GM23248 (cell line): ENCODE data around the gene SLC1A2. TPM values are rescaled to one million over a fixed set of nuclear protein-coding genes. Genes with fewer than 3 reads are reported as not detected.

ENCODE experiments used
- DNase-seq: peaks from one replicate; pipeline ENCODE4 v3.0.0-alpha.2; 2015
- H2AFZ ChIP-seq: fragments of 200-600 bp; sonication (generic); 2 replicates; pipeline ENCODE4 v1.6.1; 2016; ENCODE audit warnings: antibody characterized with exemption
- H3F3A ChIP-seq: fragments of 200-600 bp; sonication (generic); 2 replicates; pipeline ENCODE4 v1.6.1; 2016; ENCODE audit warnings: mild to moderate bottlenecking, antibody characterized with exemption, mixed run types; ENCODE audit not compliant: insufficient read depth
- H3K27ac ChIP-seq: fragments of 200-600 bp; sonication (generic); 2 replicates; pipeline ENCODE4 v1.5.1; 2016; ENCODE audit warnings: mild to moderate bottlenecking
- H3K27me3 ChIP-seq: fragments of 200-600 bp; sonication (generic); replicated peaks from 2 replicates; pipeline ENCODE4 v1.6.1; 2016; ENCODE audit warnings: mild to moderate bottlenecking; ENCODE audit not compliant: insufficient read depth
- H3K36me3 ChIP-seq: fragments of 200-600 bp; sonication (generic); 2 replicates; pipeline ENCODE4 v1.6.1; 2016; ENCODE audit warnings: low read depth, mild to moderate bottlenecking
- H3K4me1 ChIP-seq: fragments of 200-600 bp; sonication (generic); 2 replicates; pipeline ENCODE4 v1.6.1; 2016; ENCODE audit warnings: mild to moderate bottlenecking; ENCODE audit not compliant: insufficient read depth
- H3K4me2 ChIP-seq: fragments of 200-600 bp; sonication (generic); one replicate; pipeline ENCODE4 v1.6.1; 2016; ENCODE audit warnings: mild to moderate bottlenecking; ENCODE audit not compliant: unreplicated experiment
- H3K4me3 ChIP-seq: fragments of 200-600 bp; sonication (generic); 2 replicates; pipeline ENCODE4 v1.5.1; 2016; ENCODE audit warnings: mild to moderate bottlenecking
- H3K79me2 ChIP-seq: fragments of 200-600 bp; sonication (generic); 2 replicates; pipeline ENCODE4 v1.6.1; 2016; ENCODE audit warnings: mild to moderate bottlenecking; ENCODE audit not compliant: insufficient read depth
- H3K9ac ChIP-seq: fragments of 200-600 bp; sonication (generic); 2 replicates; pipeline ENCODE4 v1.6.1; 2016; ENCODE audit warnings: mild to moderate bottlenecking
- H3K9me2 ChIP-seq: fragments of 200-600 bp; sonication (generic); 2 replicates; pipeline ENCODE4 v1.6.1; 2016; ENCODE audit warnings: mixed run types, mild to moderate bottlenecking, moderate library complexity; ENCODE audit not compliant: insufficient read depth
- H3K9me3 ChIP-seq: fragments of 200-600 bp; sonication (generic); one replicate; pipeline ENCODE4 v1.6.1; 2017; ENCODE audit warnings: low read depth
- H4K20me1 ChIP-seq: fragments of 200-600 bp; sonication (generic); 2 replicates; pipeline ENCODE4 v1.6.0; 2016; ENCODE audit not compliant: insufficient read depth
- EZH2 ChIP-seq: fragments of 200-600 bp; sonication (generic); IDR thresholded peaks from 2 replicates; pipeline ENCODE4 v1.6.1; 2018; ENCODE audit warnings: antibody characterized with exemption, mild to moderate bottlenecking; ENCODE audit not compliant: insufficient read depth, poor library complexity, severe bottlenecking
- EZH2phosphoT487 ChIP-seq: fragments of 200-600 bp; sonication (generic); IDR thresholded peaks from 2 replicates; pipeline ENCODE4 v1.6.1; 2018; ENCODE audit warnings: antibody characterized with exemption, moderate library complexity, mild to moderate bottlenecking, low read depth; ENCODE audit not compliant: insufficient read depth
- WGBS, 2 experiments: methylation state at CpG; one replicate each; pipeline ENCODE4 v1.1.6; 2015 to 2017; ENCODE audit warnings: low lambda C conversion rate in 2 of 2, low coverage in 1 of 2; ENCODE audit errors: missing lambda C conversion rate in 2 of 2; 5-methylcytosine and 5-hydroxymethylcytosine counted together
- in situ Hi-C: fragments of 300-500 bp; cut with MboI; formaldehyde crosslinking; loops from 2 replicates; pipeline ENCODE4 v1.15.0; 2020
- polyA plus RNA-seq: library from polyadenylated mRNA; unstranded; fragments of >200 nt; fragmentation: Nextera tagmentation; extraction: Ambion mirVana; gene quantifications from 2 replicates; pipeline ENCODE4 v1.2.1, GENCODE V29; 2016
- total RNA-seq: library from RNA; depleted of rRNA; stranded (reverse); fragments of >200 nt; shearing (Covaris generic); gene quantifications from 2 replicates; pipeline ENCODE4 v1.2.3, GENCODE V29; 2014

Gene SLC1A2
- total and polyA plus RNA-seq, 2 experiments from 2014 or later: 0.88 to 1.2 TPM

GRCh38 chr11:35238882-35239281 is 180.5 kb downstream of the SLC1A2 start:
- TF ChIP-seq EZH2phosphoT487: no peak
- no peak for TF ChIP-seq EZH2
- Histone ChIP-seq H3K27me3 (no peaks in the 10 kb centered on the region), H4K20me1 (no peaks in the 10 kb centered on the region), H3F3A (peaks cover 46% of the 10 kb centered on the region), H3K4me1 (peaks cover 30% of the 10 kb centered on the region), H3K9me2 (no peaks in the 10 kb centered on the region), H3K9me3 (no peaks in the 10 kb centered on the region), H2AFZ (no peak overlapping the region), H3K27ac (no peak overlapping the region), H3K9ac (no peak overlapping the region), H3K79me2 (no peaks in the 10 kb centered on the region), H3K4me3 (no peak overlapping the region), H3K36me3 (no peaks in the 10 kb centered on the region), H3K4me2 (no peak overlapping the region)
- WGBS, 2 experiments: 67 to 73% methylated on average over 1 of the region's 1 CpG
- in situ Hi-C loops: no loop called here
- no peak for DNase-seq

- H3K4me3 ChIP-seq: no peak overlapping the region
- no peak overlapping the region for H3K4me2 ChIP-seq
- in situ Hi-C loops: no loop called here
- no peak overlapping the region for H2AFZ ChIP-seq
- no peaks in the 10 kb centered on the region for H3K27me3 ChIP-seq
- no peaks in the 10 kb centered on the region for H4K20me1 ChIP-seq
- DNase-seq: no peak
- no peaks in the 10 kb centered on the region for H3K79me2 ChIP-seq
- no peaks in the 10 kb centered on the region for H3K9me3 ChIP-seq
- WGBS, 2 experiments: 79 to 82% methylated on average over 15 of the region's 15 CpGs
- H3K9ac ChIP-seq: no peak overlapping the region
- H3K4me1 ChIP-seq: peaks cover 30% of the 10 kb centered on the region
- H3K27ac ChIP-seq: no peak overlapping the region
- TF ChIP-seq EZH2 (no peak), EZH2phosphoT487 (no peak)
- H3K9me2 ChIP-seq: no peaks in the 10 kb centered on the region
- H3F3A ChIP-seq: peaks cover 54% of the 10 kb centered on the region
- H3K36me3 ChIP-seq: no peaks in the 10 kb centered on the region
Observed at GRCh38 chr11:35237860-35238715, 181.3 kb downstream of the SLC1A2 start.

GRCh38 chr11:35237351-35237750 is 182.0 kb downstream of the SLC1A2 start:
- 93 to 100% methylated on average over 1 of the region's 1 CpG for WGBS, 2 experiments

GRCh38 chr11:35236667-35237003 is 182.7 kb downstream of the SLC1A2 start:
- Histone ChIP-seq H3K27ac (peak overlapping the region; percentile 51), H3K4me2 (no peak overlapping the region), H3K9me3 (no peaks in the 10 kb centered on the region), H3K36me3 (peaks cover 12% of the 10 kb centered on the region), H4K20me1 (no peaks in the 10 kb centered on the region), H3K4me3 (no peak overlapping the region), H3K9ac (no peak overlapping the region), H3K4me1 (peaks cover 19% of the 10 kb centered on the region), H3F3A (peaks cover 56% of the 10 kb centered on the region), H2AFZ (no peak overlapping the region), H3K9me2 (no peaks in the 10 kb centered on the region), H3K27me3 (no peaks in the 10 kb centered on the region), H3K79me2 (no peaks in the 10 kb centered on the region)
- in situ Hi-C loops: no loop called here
- 35 to 38% methylated on average over 5 of the region's 5 CpGs for WGBS, 2 experiments
- DNase-seq: peak; percentile 80
- no peak for TF ChIP-seq EZH2phosphoT487
- no peak for TF ChIP-seq EZH2

More at GRCh38 chr11:35237351-35237750, 182.0 kb downstream of the SLC1A2 start:
- Histone ChIP-seq H4K20me1 (no peaks in the 10 kb centered on the region), H3K4me2 (no peak overlapping the region), H3K79me2 (no peaks in the 10 kb centered on the region), H3K4me1 (peaks cover 24% of the 10 kb centered on the region), H3K27me3 (no peaks in the 10 kb centered on the region), H3K36me3 (peaks cover 4% of the 10 kb centered on the region; the same call in 1 of the 2 replicates), H3F3A (peaks cover 54% of the 10 kb centered on the region), H3K9me3 (no peaks in the 10 kb centered on the region), H3K9ac (no peak overlapping the region), H2AFZ (no peak overlapping the region), H3K9me2 (no peaks in the 10 kb centered on the region), H3K27ac (no peak overlapping the region), H3K4me3 (no peak overlapping the region)
- TF ChIP-seq EZH2phosphoT487 (no peak), EZH2 (no peak)
- in situ Hi-C loops: no loop called here
- no peak for DNase-seq
